Measurements from ENCODE around the gene PIMREG. TPM values are rescaled to one million over a fixed set of nuclear protein-coding genes. Genes with fewer than 3 reads are reported as not detected.
A peak's percentile ranks its signal among the peaks of the same experiment; 100 is the strongest.

Gene PIMREG
- polyA plus RNA-seq, 6 donors from 2014 or later, result not detected

- Mint-ChIP-seq H3K27ac (no peak overlapping the region), H3K27me3 (peaks cover 14 to 27% (median 25%) of the 10 kb centered on the region in 3 donors), H3K36me3 (peaks cover 0 to 8% of the 10 kb centered on the region in 2 donors), H3K4me3 (no peak overlapping the region), H3K9me3 (peaks cover 0 to 16% (median 9%) of the 10 kb centered on the region in 7 donors), H3K4me1 (peaks cover 10 to 23% (median 19%) of the 10 kb centered on the region in 3 donors)
- DNase-seq, result no peak
- no peak for ATAC-seq (ENCODE audit: low read depth in 2 of 2)
These were observed 17.7 kb upstream of the PIMREG start for GRCh38 chr17:6426356-6427101.

- DNase-seq, result peak; percentile 28
- peak; percentile 76 to 89 for ATAC-seq (ENCODE audit: low read depth in 2 of 2)
- peaks cover 5 to 15% (median 15%) of the 10 kb centered on the region in 3 donors for H3K4me1 Mint-ChIP-seq
- H3K27ac Mint-ChIP-seq, result peak overlapping the region in 4 of 6 donors; percentile 17 to 74 (median 50)
- H3K27me3 Mint-ChIP-seq, result peaks cover 8 to 27% (median 24%) of the 10 kb centered on the region in 3 donors
- H3K4me3 Mint-ChIP-seq, result peak overlapping the region in 5 of 8 donors; percentile 19 to 65 (median 34)
- H3K9me3 Mint-ChIP-seq, result peaks cover 0 to 19% (median 10%) of the 10 kb centered on the region in 7 donors
- peaks cover 0 to 8% of the 10 kb centered on the region in 2 donors for H3K36me3 Mint-ChIP-seq
These were observed 16.9 kb upstream of the PIMREG start for GRCh38 chr17:6427279-6427781.

- H3K27me3 Mint-ChIP-seq, result peaks cover 8 to 19% (median 19%) of the 10 kb centered on the region in 3 donors
- H3K36me3 Mint-ChIP-seq, result peaks cover 0 to 8% of the 10 kb centered on the region in 2 donors
- H3K4me1 Mint-ChIP-seq, result peaks cover 5 to 15% (median 13%) of the 10 kb centered on the region in 3 donors
- H3K27ac Mint-ChIP-seq, result peak overlapping the region in 2 of 6 donors; percentile 9 to 75
- no peak overlapping the region for H3K4me3 Mint-ChIP-seq
- DNase-seq, result no peak
- H3K9me3 Mint-ChIP-seq, result peaks cover 0 to 19% (median 10%) of the 10 kb centered on the region in 7 donors
- ATAC-seq (ENCODE audit: low read depth in 2 of 2), result no peak
These were observed 15.9 kb upstream of the PIMREG start for GRCh38 chr17:6428207-6428965.

GRCh38 chr17:6429266-6429665 is 15.0 kb upstream of the PIMREG start:
- ATAC-seq (ENCODE audit: low read depth in 2 of 2) (no peak), DNase-seq (no peak)
- peaks cover 0 to 19% (median 10%) of the 10 kb centered on the region in 7 donors for H3K9me3 Mint-ChIP-seq
- H3K27ac Mint-ChIP-seq, result no peak overlapping the region
- peaks cover 8 to 26% (median 19%) of the 10 kb centered on the region in 3 donors for H3K27me3 Mint-ChIP-seq
- H3K4me3 Mint-ChIP-seq, result no peak overlapping the region
- H3K36me3 Mint-ChIP-seq, result peaks cover 0 to 8% of the 10 kb centered on the region in 2 donors
- peaks cover 5 to 15% (median 13%) of the 10 kb centered on the region in 3 donors for H3K4me1 Mint-ChIP-seq

GRCh38 chr17:6430769-6431168 is 13.5 kb upstream of the PIMREG start:
- no peak for DNase-seq
- Mint-ChIP-seq H3K36me3 (peaks cover 0 to 8% of the 10 kb centered on the region in 2 donors), H3K4me3 (no peak overlapping the region), H3K27me3 (peaks cover 10 to 23% (median 19%) of the 10 kb centered on the region in 3 donors), H3K9me3 (peaks cover 0 to 19% (median 10%) of the 10 kb centered on the region in 7 donors), H3K4me1 (peaks cover 5 to 15% (median 13%) of the 10 kb centered on the region in 3 donors), H3K27ac (no peak overlapping the region)
- ATAC-seq (ENCODE audit: low read depth in 2 of 2), result no peak

GRCh38 chr17:6435051-6435450 is 9.2 kb upstream of the PIMREG start, which contains the start of gene AIPL1:
Gene AIPL1, minus strand, starts transcription at chr17:6435121. Its CDS starts 17 bp downstream, at chr17:6435104.
- H3K4me3 Mint-ChIP-seq, result no peak within 1 kb of the TSS
- H3K27ac Mint-ChIP-seq, result peak within 1 kb of the TSS in 1 of 6 donors; percentile 21
- peaks cover 23 to 49% (median 40%) of the 10 kb centered on the region in 3 donors for H3K27me3 Mint-ChIP-seq

GRCh38 chr17:6435968-6436367 is 8.3 kb upstream of the PIMREG start:
- ATAC-seq (ENCODE audit: low read depth in 2 of 2), result peak; percentile 80 to 88
- H3K36me3 Mint-ChIP-seq, result no peaks in the 10 kb centered on the region
- peak overlapping the region in 1 of 8 donors; percentile 15 for H3K4me3 Mint-ChIP-seq
- H3K9me3 Mint-ChIP-seq, result peaks cover 0 to 8% (median 4%) of the 10 kb centered on the region in 7 donors
- DNase-seq, result peak; percentile 42
- peak overlapping the region in 2 of 6 donors; percentile 18 to 76 for H3K27ac Mint-ChIP-seq
- peaks cover 0 to 5% (median 4%) of the 10 kb centered on the region in 3 donors for H3K4me1 Mint-ChIP-seq
- H3K27me3 Mint-ChIP-seq, result peaks cover 23 to 55% (median 42%) of the 10 kb centered on the region in 3 donors

More at GRCh38 chr17:6435051-6435450, 9.2 kb upstream of the PIMREG start, which contains the start of gene AIPL1:
- DNase-seq (no peak), ATAC-seq (ENCODE audit: low read depth in 2 of 2) (no peak)
- H3K4me1 Mint-ChIP-seq, result peaks cover 0 to 5% (median 4%) of the 10 kb centered on the region in 3 donors
- peaks cover 0 to under 1% of the 10 kb centered on the region in 2 donors for H3K36me3 Mint-ChIP-seq
- H3K9me3 Mint-ChIP-seq, result peaks cover 0 to 14% (median 8%) of the 10 kb centered on the region in 7 donors

GRCh38 chr17:6437466-6437865 is 6.8 kb upstream of the PIMREG start:
- H3K27ac Mint-ChIP-seq, result no peak overlapping the region
- H3K4me3 Mint-ChIP-seq, result no peak overlapping the region
- no peak for ATAC-seq (ENCODE audit: low read depth in 2 of 2)
- no peaks in the 10 kb centered on the region for H3K36me3 Mint-ChIP-seq
- H3K4me1 Mint-ChIP-seq, result peaks cover 0 to 5% (median 4%) of the 10 kb centered on the region in 3 donors
- peaks cover 16 to 47% (median 42%) of the 10 kb centered on the region in 3 donors for H3K27me3 Mint-ChIP-seq
- H3K9me3 Mint-ChIP-seq, result no peaks in the 10 kb centered on the region
- DNase-seq, result no peak

GRCh38 chr17:6437956-6438355 is 6.3 kb upstream of the PIMREG start:
- H3K4me1 Mint-ChIP-seq, result peaks cover 0 to 5% (median 4%) of the 10 kb centered on the region in 3 donors
- H3K27ac Mint-ChIP-seq, result no peak overlapping the region
- ATAC-seq (ENCODE audit: low read depth in 2 of 2), result no peak
- H3K4me3 Mint-ChIP-seq, result no peak overlapping the region
- H3K27me3 Mint-ChIP-seq, result peaks cover 16 to 47% (median 42%) of the 10 kb centered on the region in 3 donors
- no peaks in the 10 kb centered on the region for H3K36me3 Mint-ChIP-seq
- no peaks in the 10 kb centered on the region for H3K9me3 Mint-ChIP-seq
- DNase-seq, result no peak

- DNase-seq, result no peak
- no peaks in the 10 kb centered on the region for H3K36me3 Mint-ChIP-seq
- no peaks in the 10 kb centered on the region for H3K9me3 Mint-ChIP-seq
- no peak overlapping the region for H3K27ac Mint-ChIP-seq
- H3K4me3 Mint-ChIP-seq, result peak overlapping the region in 1 of 8 donors; percentile 26
- peaks cover 15 to 18% (median 16%) of the 10 kb centered on the region in 3 donors for H3K4me1 Mint-ChIP-seq
- H3K27me3 Mint-ChIP-seq, result peaks cover 16 to 42% (median 40%) of the 10 kb centered on the region in 3 donors
- ATAC-seq (ENCODE audit: low read depth in 2 of 2), result no peak
These were observed 4.3 kb upstream of the PIMREG start for GRCh38 chr17:6439951-6440350.

GRCh38 chr17:6442775-6443174 is 1.5 kb upstream of the PIMREG start:
- no peaks in the 10 kb centered on the region for H3K36me3 Mint-ChIP-seq
- no peak for ATAC-seq (ENCODE audit: low read depth in 2 of 2)
- H3K27ac Mint-ChIP-seq, result no peak overlapping the region
- DNase-seq, result no peak
- H3K4me1 Mint-ChIP-seq, result peaks cover 13 to 15% (median 13%) of the 10 kb centered on the region in 3 donors
- H3K27me3 Mint-ChIP-seq, result peaks cover 10 to 20% (median 19%) of the 10 kb centered on the region in 3 donors
- H3K4me3 Mint-ChIP-seq, result peak overlapping the region in 4 of 8 donors; percentile 86 to 93 (median 87)
- no peaks in the 10 kb centered on the region for H3K9me3 Mint-ChIP-seq

GRCh38 chr17:6444571-6445335 is 498 bp downstream of the PIMREG start:
- H3K4me1 Mint-ChIP-seq, result peaks cover 13 to 15% (median 13%) of the 10 kb centered on the region in 3 donors
- ATAC-seq (ENCODE audit: low read depth in 2 of 2), result no peak
- H3K27ac Mint-ChIP-seq, result peak overlapping the region in 5 of 6 donors; percentile 26 to 95 (median 72)
- peaks cover under 1 to 9% (median 6%) of the 10 kb centered on the region in 3 donors for H3K27me3 Mint-ChIP-seq
- H3K4me3 Mint-ChIP-seq, result peak overlapping the region; percentile 79 to 97 (median 88)
- H3K9me3 Mint-ChIP-seq, result no peaks in the 10 kb centered on the region
- no peaks in the 10 kb centered on the region for H3K36me3 Mint-ChIP-seq
- DNase-seq, result no peak

Measured in naive B cell (primary cell).